ENCODE measurements around the gene DIAPH2.

DIAPH2 gene

GRCh38 chrX:96909291-96909690, 224.6 kb downstream of the DIAPH2 start:
- DNase-seq (ENCODE audit: low read depth), result no peak
- no peak for TF ChIP-seq POLR2A (IDR thresholded peaks at IDR 0.05; ENCODE audit: extremely low read depth, insufficient read length)
- no peak for TF ChIP-seq MAX (IDR thresholded peaks at IDR 0.05; ENCODE audit: low read depth, low read length)
- TF ChIP-seq MYC (IDR thresholded peaks at IDR 0.05; ENCODE audit: low read depth, low read length), result no peak
- no peak for TF ChIP-seq CTCF (IDR thresholded peaks at IDR 0.05; ENCODE audit: low read depth, low read length)
- no peak overlapping the region for H3K4me3 ChIP-seq (ENCODE audit: low read depth, low read length)

GRCh38 chrX:96918864-96919263, 234.2 kb downstream of the DIAPH2 start:
- DNase-seq (ENCODE audit: low read depth), result no peak
- TF ChIP-seq MYC (IDR thresholded peaks at IDR 0.05; ENCODE audit: low read depth, low read length) (no peak), MAX (IDR thresholded peaks at IDR 0.05; ENCODE audit: low read depth, low read length) (no peak), POLR2A (IDR thresholded peaks at IDR 0.05; ENCODE audit: extremely low read depth, insufficient read length) (no peak), CTCF (IDR thresholded peaks at IDR 0.05; ENCODE audit: low read depth, low read length) (no peak)
- H3K4me3 ChIP-seq (ENCODE audit: low read depth, low read length), result no peak overlapping the region

- DNase-seq (ENCODE audit: low read depth), result no peak
- no peak for TF ChIP-seq POLR2A (IDR thresholded peaks at IDR 0.05; ENCODE audit: extremely low read depth, insufficient read length)
- TF ChIP-seq MYC (IDR thresholded peaks at IDR 0.05; ENCODE audit: low read depth, low read length), result no peak
- no peak for TF ChIP-seq CTCF (IDR thresholded peaks at IDR 0.05; ENCODE audit: low read depth, low read length)
- TF ChIP-seq MAX (IDR thresholded peaks at IDR 0.05; ENCODE audit: low read depth, low read length), result no peak
- H3K4me3 ChIP-seq (ENCODE audit: low read depth, low read length), result no peak overlapping the region
Measured at GRCh38 chrX:96919672-96920071, 235.0 kb downstream of the DIAPH2 start.

GRCh38 chrX:96924581-96924980, 239.9 kb downstream of the DIAPH2 start:
- DNase-seq (ENCODE audit: low read depth), result peak; percentile 16

GRCh38 chrX:96929036-96929435, 244.4 kb downstream of the DIAPH2 start:
- TF ChIP-seq MYC (IDR thresholded peaks at IDR 0.05; ENCODE audit: low read depth, low read length) (no peak), POLR2A (IDR thresholded peaks at IDR 0.05; ENCODE audit: extremely low read depth, insufficient read length) (no peak), CTCF (IDR thresholded peaks at IDR 0.05; ENCODE audit: low read depth, low read length) (no peak), MAX (IDR thresholded peaks at IDR 0.05; ENCODE audit: low read depth, low read length) (no peak)
- no peak for DNase-seq (ENCODE audit: low read depth)
- H3K4me3 ChIP-seq (ENCODE audit: low read depth, low read length), result no peak overlapping the region

More at GRCh38 chrX:96924581-96924980, 239.9 kb downstream of the DIAPH2 start:
- TF ChIP-seq MAX (IDR thresholded peaks at IDR 0.05; ENCODE audit: low read depth, low read length) (no peak), CTCF (IDR thresholded peaks at IDR 0.05; ENCODE audit: low read depth, low read length) (no peak), MYC (IDR thresholded peaks at IDR 0.05; ENCODE audit: low read depth, low read length) (no peak), POLR2A (IDR thresholded peaks at IDR 0.05; ENCODE audit: extremely low read depth, insufficient read length) (no peak)
- H3K4me3 ChIP-seq (ENCODE audit: low read depth, low read length), result no peak overlapping the region

GRCh38 chrX:96957718-96958117, 273.1 kb downstream of the DIAPH2 start:
- no peak for TF ChIP-seq POLR2A (IDR thresholded peaks at IDR 0.05; ENCODE audit: extremely low read depth, insufficient read length)
- no peak for TF ChIP-seq CTCF (IDR thresholded peaks at IDR 0.05; ENCODE audit: low read depth, low read length)
- no peak for TF ChIP-seq MYC (IDR thresholded peaks at IDR 0.05; ENCODE audit: low read depth, low read length)
- no peak for TF ChIP-seq MAX (IDR thresholded peaks at IDR 0.05; ENCODE audit: low read depth, low read length)
- H3K4me3 ChIP-seq (ENCODE audit: low read depth, low read length), result no peak overlapping the region
- DNase-seq (ENCODE audit: low read depth), result no peak

All from NB4 (cell line).